Effector memory CD4-positive, alpha-beta T cell (primary cell): Measurements from ENCODE around the gene SPPL2B.
A peak's percentile ranks its signal among the peaks of the same experiment; 100 is the strongest.

Experiments
- DNase-seq, 3 donors: peaks; one replicate each; pipeline ENCODE4 v3.0.0-alpha.2; 2020
- H3K27ac ChIP-seq: 2 replicates; pipeline ENCODE4 v1.7.0; 2013; ENCODE audit warnings: mild to moderate bottlenecking, low read length, moderate library complexity; ENCODE audit not compliant: insufficient read depth, poor library complexity, severe bottlenecking
- H3K27me3 ChIP-seq: replicated peaks from 2 replicates; pipeline ENCODE4 v1.7.0; 2013; ENCODE audit warnings: mild to moderate bottlenecking, low read length; ENCODE audit not compliant: insufficient read depth, control insufficient read depth, poor library complexity, severe bottlenecking
- H3K36me3 ChIP-seq: 2 replicates; pipeline ENCODE4 v1.7.0; 2013; ENCODE audit warnings: mild to moderate bottlenecking, low read length, moderate library complexity; ENCODE audit not compliant: control insufficient read depth, insufficient read depth
- H3K4me1 ChIP-seq: 2 replicates; pipeline ENCODE4 v1.7.0; 2013; ENCODE audit warnings: low read length, mild to moderate bottlenecking; ENCODE audit not compliant: control insufficient read depth, insufficient read depth, poor library complexity, severe bottlenecking
- H3K4me3 ChIP-seq: 2 replicates; pipeline ENCODE4 v1.7.0; 2013; ENCODE audit warnings: low read length, low read depth, mild to moderate bottlenecking; ENCODE audit not compliant: insufficient read depth, poor library complexity, severe bottlenecking
- H3K9me3 ChIP-seq: 2 replicates; pipeline ENCODE4 v1.7.0; 2013; ENCODE audit warnings: mild to moderate bottlenecking, low read length, moderate library complexity; ENCODE audit not compliant: control insufficient read depth

SPPL2B gene

DNA sequence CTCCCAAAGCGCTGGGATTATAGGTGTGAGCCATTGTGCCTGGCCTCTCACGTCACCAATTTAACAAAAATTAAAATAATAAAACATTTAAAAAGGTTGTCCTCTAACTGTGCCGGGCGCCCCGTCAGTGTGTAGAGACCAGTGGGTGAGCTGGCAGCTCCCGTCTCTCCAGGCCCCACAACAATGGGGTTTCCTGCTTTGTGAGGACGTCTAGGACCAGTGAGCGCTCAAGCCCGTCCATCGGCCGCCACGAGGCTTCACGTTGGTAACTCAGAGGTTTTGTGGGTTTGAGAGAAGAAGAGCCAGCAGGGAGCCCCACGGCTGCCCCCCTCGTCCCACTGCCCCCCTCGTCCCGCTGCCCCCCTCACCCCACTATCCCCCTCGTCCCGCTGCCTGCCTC lies 4.8 kb upstream of the SPPL2B start:
- H3K27ac ChIP-seq = no peak overlapping the region
- DNase-seq = no peak
- no peaks in the 10 kb centered on the region for H3K27me3 ChIP-seq
- no peak overlapping the region for H3K4me3 ChIP-seq
- H3K36me3 ChIP-seq = peaks cover 28% of the 10 kb centered on the region
- no peaks in the 10 kb centered on the region for H3K9me3 ChIP-seq
- H3K4me1 ChIP-seq = peaks cover 9% of the 10 kb centered on the region

DNA sequence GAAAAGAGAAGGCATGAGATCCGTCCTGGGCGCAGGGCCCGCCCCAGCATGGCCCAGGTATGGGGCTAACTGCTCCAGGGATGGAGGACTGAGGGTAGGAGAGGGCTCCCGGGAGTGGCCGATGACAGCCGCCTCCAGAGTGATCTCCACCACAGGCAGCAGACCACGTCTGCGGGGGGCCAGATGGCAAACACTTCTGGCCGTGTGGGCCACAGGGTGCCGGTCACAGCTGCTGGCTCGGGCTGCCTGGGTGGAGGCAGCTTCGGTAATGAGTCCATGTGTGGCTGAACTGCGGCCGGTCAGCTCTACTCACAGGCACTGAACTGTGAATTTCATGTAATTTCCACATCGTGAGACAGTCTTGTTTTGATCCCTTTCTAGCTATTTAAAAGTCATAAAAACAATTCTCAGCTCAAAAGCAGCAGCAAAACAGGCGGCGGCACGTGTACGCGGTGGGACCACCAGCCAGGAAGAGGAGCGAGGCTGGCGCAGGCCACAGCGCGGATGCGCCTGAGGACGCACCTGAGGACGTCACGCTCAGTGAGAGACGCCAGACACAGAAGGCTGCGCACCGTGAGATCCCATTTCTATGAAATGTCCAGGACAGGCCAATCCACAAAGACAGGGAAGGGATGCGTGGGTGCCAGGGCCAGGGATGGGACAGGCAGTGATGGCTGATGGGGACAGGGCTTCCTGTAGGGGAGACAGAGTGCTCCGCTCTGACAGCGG lies 4.1 kb upstream of the SPPL2B start:
- Histone ChIP-seq H3K27me3 (no peaks in the 10 kb centered on the region), H3K4me1 (peaks cover 14% of the 10 kb centered on the region), H3K27ac (no peak overlapping the region), H3K9me3 (no peaks in the 10 kb centered on the region), H3K36me3 (peaks cover 28% of the 10 kb centered on the region), H3K4me3 (no peak overlapping the region)
- DNase-seq = no peak

DNA sequence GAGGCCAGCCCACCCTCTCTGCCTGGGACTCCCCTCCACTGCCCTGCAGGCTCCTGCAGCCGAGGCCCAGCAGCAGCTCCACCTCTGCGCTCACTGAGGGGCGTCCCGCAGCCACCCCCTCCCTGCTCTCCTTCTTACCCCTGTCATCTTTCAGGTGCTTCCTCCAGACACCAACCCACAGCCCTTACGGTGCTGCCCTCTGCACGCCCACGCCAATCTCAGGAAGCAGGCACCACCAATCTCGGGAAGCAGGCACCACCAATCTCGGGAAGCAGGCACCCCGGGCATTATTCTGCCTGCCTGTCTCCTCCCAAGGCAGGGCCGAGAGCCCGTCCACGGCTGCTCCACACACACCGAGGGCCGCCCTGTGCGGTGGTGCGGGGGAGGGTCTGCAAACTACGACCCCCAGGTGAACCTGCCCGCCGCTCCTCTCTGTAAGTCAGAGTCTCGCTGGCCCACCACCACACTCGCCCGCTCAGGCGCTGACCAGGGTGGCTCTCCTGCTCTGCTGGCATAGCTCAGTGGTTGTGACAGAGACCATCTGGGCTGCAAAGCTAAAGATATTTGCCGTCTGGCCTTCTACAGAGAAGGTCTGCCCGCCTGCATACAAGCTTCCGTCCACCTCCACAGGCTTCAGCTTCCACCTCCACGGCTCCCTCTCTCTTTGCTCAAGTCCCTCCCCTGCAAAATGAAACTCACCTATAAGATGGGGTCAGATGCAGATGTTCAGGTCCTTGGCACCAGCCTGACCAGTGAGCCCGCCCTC lies 3.0 kb upstream of the SPPL2B start:
- Histone ChIP-seq H3K27ac (no peak overlapping the region), H3K4me3 (no peak overlapping the region), H3K36me3 (peaks cover 28% of the 10 kb centered on the region)

DNA sequence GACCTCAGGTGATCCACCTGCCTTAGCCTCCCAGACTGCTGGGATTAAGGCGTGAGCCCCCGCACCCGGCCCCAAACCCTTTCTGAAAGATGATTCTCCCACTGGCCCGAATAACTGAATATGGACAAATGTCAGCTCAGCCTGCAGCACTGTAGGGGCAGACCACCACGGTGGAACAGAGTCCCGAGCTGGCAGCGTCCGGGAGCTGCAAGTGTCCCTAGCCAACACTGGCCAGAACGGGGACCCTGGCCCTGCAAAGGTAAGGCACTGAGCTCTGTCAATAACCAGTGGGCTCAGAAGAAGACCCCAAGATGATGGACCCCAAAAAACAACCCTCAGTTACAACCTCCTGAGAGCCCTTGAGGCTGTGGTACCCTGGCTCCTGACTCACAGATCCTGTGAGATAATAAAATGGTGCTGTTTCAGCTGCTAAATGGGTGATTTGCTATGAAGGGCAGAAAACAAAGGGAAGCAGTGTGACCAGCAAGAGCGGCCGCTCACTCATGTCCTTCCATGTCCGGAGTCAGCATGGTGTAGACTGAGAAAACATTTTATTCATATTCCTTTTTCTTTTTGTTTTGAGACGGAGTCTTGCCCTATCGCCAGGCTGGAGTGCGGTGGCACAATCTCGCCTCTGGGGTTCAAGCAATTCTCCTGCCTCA lies 1.7 kb upstream of the SPPL2B start:
- Histone ChIP-seq H3K36me3 (peaks cover 24% of the 10 kb centered on the region), H3K27ac (no peak overlapping the region), H3K9me3 (no peaks in the 10 kb centered on the region), H3K27me3 (no peaks in the 10 kb centered on the region), H3K4me1 (peaks cover 22% of the 10 kb centered on the region), H3K4me3 (no peak overlapping the region)
- no peak for DNase-seq

More for the DNA sequence above, 3.0 kb upstream of the SPPL2B start:
- Histone ChIP-seq H3K4me1 (peaks cover 19% of the 10 kb centered on the region), H3K9me3 (no peaks in the 10 kb centered on the region), H3K27me3 (no peaks in the 10 kb centered on the region)
- no peak for DNase-seq

GRCh38 chr19:2327773-2328400 lies 597 bp upstream of the SPPL2B start:
- Histone ChIP-seq H3K27ac (peak overlapping the region; percentile 74), H3K4me1 (peaks cover 29% of the 10 kb centered on the region)
- DNase-seq = peak; percentile 15 to 47 (median 31)

GRCh38 chr19:2329149-2329478 lies 630 bp downstream of the SPPL2B start:
- Histone ChIP-seq H3K27me3 (no peaks in the 10 kb centered on the region), H3K9me3 (no peaks in the 10 kb centered on the region), H3K27ac (peak overlapping the region; percentile 74), H3K4me3 (peak overlapping the region; percentile 92), H3K4me1 (peaks cover 29% of the 10 kb centered on the region), H3K36me3 (peaks cover 10% of the 10 kb centered on the region)
- DNase-seq = no peak

More at GRCh38 chr19:2327773-2328400, 597 bp upstream of the SPPL2B start:
- no peaks in the 10 kb centered on the region for H3K9me3 ChIP-seq
- no peaks in the 10 kb centered on the region for H3K27me3 ChIP-seq
- peaks cover 19% of the 10 kb centered on the region for H3K36me3 ChIP-seq
- peak overlapping the region; percentile 92 for H3K4me3 ChIP-seq

GRCh38 chr19:2329501-2329916 lies 1.0 kb downstream of the SPPL2B start:
- H3K27ac ChIP-seq = no peak overlapping the region
- H3K9me3 ChIP-seq = no peaks in the 10 kb centered on the region

GRCh38 chr19:2330255-2330631 lies 1.8 kb downstream of the SPPL2B start:
- H3K4me3 ChIP-seq = no peak overlapping the region

More at GRCh38 chr19:2329501-2329916, 1.0 kb downstream of the SPPL2B start:
- peaks cover 6% of the 10 kb centered on the region for H3K36me3 ChIP-seq
- no peaks in the 10 kb centered on the region for H3K27me3 ChIP-seq
- H3K4me3 ChIP-seq = peak overlapping the region; percentile 92
- peaks cover 29% of the 10 kb centered on the region for H3K4me1 ChIP-seq
- no peak for DNase-seq

GRCh38 chr19:2330632-2331284 lies 2.3 kb downstream of the SPPL2B start:
- no peak overlapping the region for H3K27ac ChIP-seq
- H3K4me3 ChIP-seq = no peak overlapping the region
- H3K4me1 ChIP-seq = peaks cover 29% of the 10 kb centered on the region

More at GRCh38 chr19:2330255-2330631, 1.8 kb downstream of the SPPL2B start:
- no peak for DNase-seq
- Histone ChIP-seq H3K36me3 (peaks cover 4% of the 10 kb centered on the region), H3K9me3 (no peaks in the 10 kb centered on the region), H3K4me1 (peaks cover 29% of the 10 kb centered on the region), H3K27me3 (no peaks in the 10 kb centered on the region), H3K27ac (no peak overlapping the region)

More at GRCh38 chr19:2330632-2331284, 2.3 kb downstream of the SPPL2B start:
- DNase-seq = no peak
- no peaks in the 10 kb centered on the region for H3K9me3 ChIP-seq
- H3K27me3 ChIP-seq = no peaks in the 10 kb centered on the region
- H3K36me3 ChIP-seq = peaks cover 2% of the 10 kb centered on the region
